ENCODE data around the gene PBX4. TPM values are rescaled to one million over a fixed set of nuclear protein-coding genes. Genes with fewer than 3 reads are reported as not detected.
A peak's percentile ranks its signal among the peaks of the same experiment; 100 is the strongest.

The PBX4 gene
- total and polyA plus RNA-seq, 2 of the 8 experiments (the other 6 are each of a cell fraction or from before 2014, with no cell fraction given): 3.4 to 3.8 TPM

DNA sequence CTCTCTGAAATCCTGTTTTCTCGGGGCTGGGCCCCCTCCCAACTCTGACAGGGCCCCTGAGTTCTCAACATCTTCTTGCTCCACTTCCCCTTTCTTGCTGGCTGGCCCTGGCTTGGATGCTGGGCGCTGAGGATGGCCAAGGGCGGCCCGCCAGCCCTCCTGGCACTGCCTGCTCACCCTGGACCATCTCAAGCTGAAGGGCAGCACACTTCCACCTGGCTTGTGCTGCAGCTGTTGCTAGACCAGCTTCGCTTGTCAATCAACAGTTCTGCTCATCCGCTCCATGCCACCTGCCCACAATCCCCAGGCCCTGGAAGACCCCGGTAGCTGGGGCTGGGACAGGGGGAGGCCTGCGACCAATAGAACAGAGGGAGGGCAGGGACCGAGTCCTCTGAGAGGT is 31.8 kb upstream of the PBX4 start:
- Histone ChIP-seq H3K18ac (ENCODE audit: extremely low read depth, low read length) (no peak overlapping the region), H3K27me3 (replicated peaks in 1 of 4; ENCODE audit: control insufficient read depth in 3 of 4, extremely low read depth in 1 of 4, insufficient read depth in 3 of 4, low read length in 3 of 4) (no peaks in the 10 kb centered on the region), H3K23ac (ENCODE audit: insufficient read length) (no peak overlapping the region), H3K9ac (replicated peaks in 1 of 4; ENCODE audit: extremely low read depth in 1 of 4, low read depth in 3 of 4, low read length in 3 of 4) (no peak overlapping the region), H2AK5ac (ENCODE audit: low read depth, low read length) (no peak overlapping the region), H3K14ac (ENCODE audit: insufficient read length) (no peak overlapping the region), H2BK20ac (ENCODE audit: low read length) (no peak overlapping the region), H3K79me1 (ENCODE audit: low read depth, low read length) (0 out of 2 replicates have a peak, but pooled peaks cover 2% of the 10 kb centered on the region), H3K56ac (replicated peaks; ENCODE audit: insufficient read length, low read depth, low read length) (no peak overlapping the region), H3K79me2 (ENCODE audit: control insufficient read depth in 1 of 2, insufficient read depth in 2 of 2, low read length in 2 of 2) (no peaks in the 10 kb centered on the region), H2BK5ac (ENCODE audit: low read depth, low read length) (no peak overlapping the region), H4K5ac (ENCODE audit: insufficient read length, low read depth, low read length) (no peak overlapping the region), H3K4me3 (ENCODE audit: extremely low read depth in 1 of 4, insufficient read depth in 2 of 4, low read depth in 3 of 4, low read length in 4 of 4) (no peak overlapping the region), H3K27ac (ENCODE audit: low read depth, low read length) (no peak overlapping the region), H3K4me1 (replicated peaks in 1 of 4; ENCODE audit: control insufficient read depth in 3 of 4, insufficient read depth in 4 of 4, low read length in 3 of 4) (no peaks in the 10 kb centered on the region), H2BK15ac (ENCODE audit: low read length) (no peak overlapping the region), H2AFZ (ENCODE audit: low read length) (no peak overlapping the region), H3K36me3 (ENCODE audit: control insufficient read depth in 2 of 4, insufficient read depth in 4 of 4, low read length in 3 of 4) (peaks cover 37 to 84% (median 70%) of the 10 kb centered on the region in 4 experiments), H3K9me3 (ENCODE audit: insufficient read depth in 2 of 2, low read depth in 1 of 2, low read length in 1 of 2) (no peaks in the 10 kb centered on the region), H3K4me2 (ENCODE audit: insufficient read depth in 1 of 2, low read depth in 2 of 2, low read length in 2 of 2) (no peak overlapping the region), H3K23me2 (ENCODE audit: low read depth, low read length) (no peaks in the 10 kb centered on the region), H2BK12ac (ENCODE audit: low read depth, low read length) (no peak overlapping the region), H3K4ac (replicated peaks; ENCODE audit: insufficient read length, low read depth, low read length) (no peak overlapping the region), H4K8ac (ENCODE audit: extremely low read depth, insufficient read depth, low read length) (peak overlapping the region; percentile 57), H4K91ac (replicated peaks; ENCODE audit: insufficient read length, low read length) (no peak overlapping the region), H2BK120ac (replicated peaks; ENCODE audit: low read depth, low read length) (no peak overlapping the region), H4K20me1 (replicated peaks in 1 of 2; ENCODE audit: control insufficient read depth in 1 of 2, insufficient read depth in 2 of 2, low read length in 2 of 2) (peaks cover 7 to 22% of the 10 kb centered on the region in 2 experiments)
- FAIRE-seq: no peak
- no peak for DNase-seq (ENCODE audit: low read depth in 1 of 2, low spot score in 2 of 2)
- ChIA-PET CTCF (ENCODE audit: partially characterized antibody) (interaction anchor here (0.5 to 5.7 kb wide), 4 partner anchors 66 to 119 kb away, joined by 3 to 38 read pairs (median 4); no protein-coding TSS in a partner anchor), POLR2A (ENCODE audit: partially characterized antibody) (interaction anchor here (0.9 to 3.8 kb wide), 6 partner anchors 10 to 140 kb away, joined by 4 to 20 read pairs (median 4); partner anchors contain the start of gene ZNF101)
- WGBS, 2 experiments (ENCODE audit: extremely low coverage in 1 of 2, insufficient coverage in 1 of 2, insufficient read length in 1 of 2, insufficient replicate concordance in 2 of 2, low coverage in 1 of 2, low lambda C conversion rate in 2 of 2, missing lambda C conversion rate in 1 of 2): 88% methylated on average over 9 of the region's 9 CpGs; no CpG with 5 or more reads in 1 of the 2 experiments
- TF ChIP-seq SIX5 (IDR thresholded peaks at IDR 0.05; ENCODE audit: low read depth, low read length) (no peak), EP300 (IDR thresholded peaks at IDR 0.05; ENCODE audit: borderline replicate concordance in 1 of 2, low read depth in 2 of 2, low read length in 2 of 2) (no peak), ZNF274 (IDR thresholded peaks at IDR 0.05; ENCODE audit: borderline replicate concordance, extremely low read depth, low read length) (no peak), CBX5 (IDR thresholded peaks at IDR 0.05; ENCODE audit: low read depth, low read length) (no peak)
